ENCODE data around the gene ADAMTS18.

DNA sequence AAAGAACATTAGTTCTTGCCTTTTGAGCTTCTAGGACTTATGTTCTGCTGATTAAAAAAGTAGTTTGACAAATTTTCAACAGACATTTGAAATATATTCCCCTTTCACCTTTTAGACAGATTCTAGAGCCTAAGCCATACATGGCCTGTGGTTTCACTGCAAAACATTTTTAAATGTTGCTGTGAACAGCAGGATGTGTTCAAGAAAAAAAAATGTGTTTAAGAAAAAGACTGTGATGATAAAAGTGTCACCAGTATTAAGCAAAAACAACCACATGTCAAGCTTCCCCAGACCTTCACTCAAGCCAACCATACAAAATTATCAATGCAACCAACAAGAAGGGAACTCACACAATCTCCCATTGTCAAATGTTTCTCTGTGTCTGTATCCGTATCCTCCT lies 132.2 kb downstream of the ADAMTS18 start:
- TF ChIP-seq CTCF (optimal IDR thresholded peaks at IDR 0.05 in 1 of 3, IDR thresholded peaks at IDR 0.05 in 1 of 3, conservative IDR thresholded peaks at IDR 0.05 in 1 of 3; ENCODE audit: extremely low read depth in 1 of 3, insufficient read depth in 2 of 3, low read length in 3 of 3) (no peak), EZH2 (IDR thresholded peaks at IDR 0.05; ENCODE audit: low read length) (no peak)
